ENCODE results near the gene TRAK1. TPM values are rescaled to one million over a fixed set of nuclear protein-coding genes. Genes with fewer than 3 reads are reported as not detected.

The TRAK1 gene
- polyA plus RNA-seq, 3 donors: 6.6 to 40.8 (median 7.0) TPM

DNA sequence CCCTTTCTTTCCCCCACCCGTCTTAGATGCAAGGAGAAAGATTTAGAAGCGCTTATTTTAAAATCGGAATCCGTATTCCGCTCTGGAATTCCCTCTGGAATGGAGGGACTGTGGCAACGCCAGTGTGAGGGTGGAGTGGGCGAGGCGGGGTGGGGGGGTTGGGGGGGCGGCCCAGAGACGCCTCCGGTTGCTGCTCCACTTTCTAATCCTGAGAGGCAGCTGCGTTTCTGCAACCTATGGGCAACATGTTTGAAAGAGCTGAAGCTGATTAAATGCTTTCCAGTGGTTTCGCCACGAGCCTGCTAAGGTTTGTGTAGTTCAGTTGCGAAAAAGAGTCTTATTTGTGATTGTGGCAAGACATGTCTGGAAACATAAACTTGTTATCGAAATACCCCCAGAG is 174.9 kb downstream of the TRAK1 start, which contains the start of gene CCK:
CCK (minus strand) TSS at position 101 of the 400 bp plus-strand sequence. CDS start 2,555 bp downstream, outside the sequence.
- H3K4me3 ChIP-seq (replicated peaks in 1 of 3; ENCODE audit: low read depth in 2 of 3, low read length in 3 of 3): no peak within 1 kb of the TSS
- H3K4me1 ChIP-seq (ENCODE audit: control insufficient read depth in 1 of 2, insufficient read depth in 2 of 2, low read length in 2 of 2): peaks cover 0 to 2% of the 10 kb centered on the region in 2 donors
- H4K20me1 ChIP-seq (ENCODE audit: insufficient read depth, low read length): no peaks in the 10 kb centered on the region
- H3K4me2 ChIP-seq (replicated peaks; ENCODE audit: extremely low read depth, low read length, poor library complexity, severe bottlenecking): no peak within 1 kb of the TSS
- H3K4me1 Mint-ChIP-seq: peaks cover 8% of the 10 kb centered on the region
- peak within 1 kb of the TSS in 1 of 7 donors; percentile 22 for H3K27ac Mint-ChIP-seq
- no peak within 1 kb of the TSS for H2AFZ ChIP-seq (ENCODE audit: insufficient read depth, low read depth, low read length, poor library complexity, severe bottlenecking)
- peaks cover 5 to 23% (median 9%) of the 10 kb centered on the region in 7 donors for H3K9me3 Mint-ChIP-seq
- TF ChIP-seq, protein P1, sequence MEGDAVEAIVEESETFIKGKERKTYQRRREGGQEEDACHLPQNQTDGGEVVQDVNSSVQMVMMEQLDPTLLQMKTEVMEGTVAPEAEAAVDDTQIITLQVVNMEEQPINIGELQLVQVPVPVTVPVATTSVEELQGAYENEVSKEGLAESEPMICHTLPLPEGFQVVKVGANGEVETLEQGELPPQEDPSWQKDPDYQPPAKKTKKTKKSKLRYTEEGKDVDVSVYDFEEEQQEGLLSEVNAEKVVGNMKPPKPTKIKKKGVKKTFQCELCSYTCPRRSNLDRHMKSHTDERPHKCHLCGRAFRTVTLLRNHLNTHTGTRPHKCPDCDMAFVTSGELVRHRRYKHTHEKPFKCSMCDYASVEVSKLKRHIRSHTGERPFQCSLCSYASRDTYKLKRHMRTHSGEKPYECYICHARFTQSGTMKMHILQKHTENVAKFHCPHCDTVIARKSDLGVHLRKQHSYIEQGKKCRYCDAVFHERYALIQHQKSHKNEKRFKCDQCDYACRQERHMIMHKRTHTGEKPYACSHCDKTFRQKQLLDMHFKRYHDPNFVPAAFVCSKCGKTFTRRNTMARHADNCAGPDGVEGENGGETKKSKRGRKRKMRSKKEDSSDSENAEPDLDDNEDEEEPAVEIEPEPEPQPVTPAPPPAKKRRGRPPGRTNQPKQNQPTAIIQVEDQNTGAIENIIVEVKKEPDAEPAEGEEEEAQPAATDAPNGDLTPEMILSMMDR (IDR thresholded peaks at IDR 0.05): no peak
- intact Hi-C loops (cut with micrococcal nuclease): no loop called here
- no peaks in the 10 kb centered on the region for H3K36me3 Mint-ChIP-seq
- no peak for DNase-seq
- no peaks in the 10 kb centered on the region for H3K79me2 ChIP-seq (ENCODE audit: insufficient read depth, low read length)
- peaks cover 66 to 81% (median 71%) of the 10 kb centered on the region in 3 donors for H3K27me3 Mint-ChIP-seq (ENCODE audit: low read depth in 3 of 3)
- peaks cover 44 to 77% of the 10 kb centered on the region in 2 donors for H3K27me3 ChIP-seq (ENCODE audit: control insufficient read depth in 2 of 2, insufficient read depth in 2 of 2, low read length in 2 of 2)
- peak within 1 kb of the TSS in 1 of 2 donors; percentile 76 for H3K4me3 Mint-ChIP-seq
- no peak within 1 kb of the TSS for H3K9ac ChIP-seq (ENCODE audit: insufficient read depth, low read length, poor library complexity, severe bottlenecking)
- peaks cover 4 to 21% of the 10 kb centered on the region in 2 donors for H3K9me3 ChIP-seq (replicated peaks in 1 of 2; ENCODE audit: control insufficient read depth in 1 of 2, insufficient read depth in 1 of 2, low read length in 2 of 2)
- H3K27ac ChIP-seq (ENCODE audit: low read depth in 1 of 2, low read length in 2 of 2): no peak within 1 kb of the TSS
- H3K36me3 ChIP-seq (replicated peaks in 1 of 2; ENCODE audit: control insufficient read depth in 1 of 2, insufficient read depth in 2 of 2, low read length in 2 of 2): no peaks in the 10 kb centered on the region
- WGBS (ENCODE audit: insufficient coverage): 54% methylated on average over 8 of the region's 16 CpGs

DNA sequence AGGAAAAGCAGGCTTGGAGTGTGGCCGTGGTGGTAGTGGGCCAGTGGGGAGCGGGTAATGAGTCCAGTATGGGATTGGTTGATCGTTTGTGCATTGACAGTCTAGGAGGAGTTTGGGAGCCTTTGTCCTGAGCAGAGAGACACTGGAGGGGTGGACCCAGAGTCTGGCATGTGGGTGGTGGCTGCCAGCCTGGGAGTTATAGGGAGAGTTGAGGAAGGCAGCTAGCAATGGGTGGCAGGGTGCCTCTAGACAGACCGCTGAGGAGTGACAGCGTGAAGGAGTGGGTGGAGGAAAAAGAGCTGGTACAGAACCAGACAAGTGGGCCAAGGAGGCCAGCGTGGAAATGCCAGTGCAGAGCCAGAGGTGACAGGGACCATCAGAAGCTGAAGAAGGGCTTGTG is 176.7 kb downstream of the TRAK1 start:
- peak overlapping the region in 1 of 2 donors; percentile 44 for H3K4me3 Mint-ChIP-seq
- H3K9me3 ChIP-seq (replicated peaks in 1 of 2; ENCODE audit: control insufficient read depth in 1 of 2, insufficient read depth in 1 of 2, low read length in 2 of 2): peaks cover 4 to 21% of the 10 kb centered on the region in 2 donors
- H3K36me3 Mint-ChIP-seq: no peaks in the 10 kb centered on the region

More for the DNA sequence above, 176.7 kb downstream of the TRAK1 start:
- no peaks in the 10 kb centered on the region for H4K20me1 ChIP-seq (ENCODE audit: insufficient read depth, low read length)
- H3K4me1 ChIP-seq (ENCODE audit: control insufficient read depth in 1 of 2, insufficient read depth in 2 of 2, low read length in 2 of 2): peaks cover 0 to 2% of the 10 kb centered on the region in 2 donors
- no peak overlapping the region for H3K9ac ChIP-seq (ENCODE audit: insufficient read depth, low read length, poor library complexity, severe bottlenecking)
- no peaks in the 10 kb centered on the region for H3K36me3 ChIP-seq (replicated peaks in 1 of 2; ENCODE audit: control insufficient read depth in 1 of 2, insufficient read depth in 2 of 2, low read length in 2 of 2)
- intact Hi-C loops (cut with micrococcal nuclease): no loop called here
- TF ChIP-seq, protein P1 (IDR thresholded peaks at IDR 0.05): no peak
- no peak for DNase-seq
- no peak overlapping the region for H3K27ac ChIP-seq (ENCODE audit: low read depth in 1 of 2, low read length in 2 of 2)
- peaks cover 8% of the 10 kb centered on the region for H3K4me1 Mint-ChIP-seq
- H3K27me3 Mint-ChIP-seq (ENCODE audit: low read depth in 3 of 3): peaks cover 50 to 64% (median 58%) of the 10 kb centered on the region in 3 donors
- no peak overlapping the region for H3K4me3 ChIP-seq (replicated peaks in 1 of 3; ENCODE audit: low read depth in 2 of 3, low read length in 3 of 3)
- H3K27me3 ChIP-seq (ENCODE audit: control insufficient read depth in 2 of 2, insufficient read depth in 2 of 2, low read length in 2 of 2): peaks cover 31 to 59% of the 10 kb centered on the region in 2 donors
- no peak overlapping the region for H3K27ac Mint-ChIP-seq
- no peak overlapping the region for H2AFZ ChIP-seq (ENCODE audit: insufficient read depth, low read depth, low read length, poor library complexity, severe bottlenecking)
- WGBS (ENCODE audit: insufficient coverage): 100% methylated on average over 6 of the region's 6 CpGs
- no peak overlapping the region for H3K4me2 ChIP-seq (replicated peaks; ENCODE audit: extremely low read depth, low read length, poor library complexity, severe bottlenecking)
- H3K9me3 Mint-ChIP-seq: peaks cover 5 to 20% (median 12%) of the 10 kb centered on the region in 7 donors
- no peaks in the 10 kb centered on the region for H3K79me2 ChIP-seq (ENCODE audit: insufficient read depth, low read length)

All from CD14-positive monocyte (primary cell).